GM12878 (cell line): Measurements from ENCODE around the gene SLC41A1. TPM values are rescaled to one million over a fixed set of nuclear protein-coding genes. Genes with fewer than 3 reads are reported as not detected.

Source experiments
- ATAC-seq: fragments of 200-7000 bp; cut with Tn5 transposase; 3 replicates; pipeline ENCODE4 v1.9.1; 2020; ENCODE audit warnings: mild to moderate bottlenecking, moderate library complexity
- BruUV-seq: library from RNA; stranded (reverse); fragments of 400-500 nt; replicated peaks from 2 replicates; lab custom pipeline; 2021; lab: Mats Ljungman, UMichigan
- CTCF ChIA-PET: fragments of 300-600 bp; sonication (Branson Sonifier 250); formaldehyde crosslinking; extraction: SDS; loops from one replicate; lab custom pipeline; 2021; ENCODE audit warnings: inconsistent platforms; lab: Yijun Ruan, JAX
- POLR2A ChIA-PET: fragments of 350-600 bp; formaldehyde crosslinking; extraction: SDS; loops from one replicate; lab custom pipeline; 2021; ENCODE audit warnings: inconsistent platforms; lab: Charles Lee
- RAD21 ChIA-PET: fragments of 300-600 bp; sonication (Branson Sonifier 250); formaldehyde crosslinking; loops from one replicate; lab custom pipeline; 2023; ENCODE audit warnings: antibody characterized with exemption; ENCODE audit not compliant: unreplicated experiment; lab: Charles Lee
- SMC1A ChIA-PET: fragments of 300-600 bp; sonication (Branson Sonifier 250); formaldehyde crosslinking; loops from one replicate; lab custom pipeline; 2023; ENCODE audit not compliant: unreplicated experiment, uncharacterized antibody; lab: Charles Lee
- DNase-seq: peaks from one replicate; pipeline ENCODE4 v3.0.0-alpha.2; 2011; ENCODE audit warnings: low read depth, low spot score
- FAIRE-seq: peaks from 3 replicates; lab custom pipeline; 2011; peaks lifted over from hg19 to GRCh38; lab: Jason Lieb, UNC
- H2AFZ ChIP-seq: 2 replicates; pipeline ENCODE4 v1.6.0; 2011; ENCODE audit warnings: low read depth, low read length, control low read depth; ENCODE audit not compliant: control insufficient read depth
- H3K27ac ChIP-seq: 2 replicates; pipeline ENCODE4 v1.5.1; 2011; ENCODE audit warnings: control low read depth; ENCODE audit not compliant: control insufficient read depth, insufficient read depth
- H3K27me3 ChIP-seq, 2 experiments: replicated peaks in 1 of 2; 2 replicates each; pipeline versions ENCODE4 v1.6.0 to v1.6.1; 2011; ENCODE audit warnings: low read length in 1 of 2; ENCODE audit not compliant: control insufficient read depth in 2 of 2, insufficient read depth in 2 of 2
- H3K36me3 ChIP-seq, 2 experiments: 2 replicates each; pipeline ENCODE4 v1.5.1; 2011; ENCODE audit warnings: low read length in 1 of 2; ENCODE audit not compliant: control insufficient read depth in 2 of 2, insufficient read depth in 2 of 2
- H3K4me1 ChIP-seq: 2 replicates; pipeline ENCODE4 v1.6.1; 2011; ENCODE audit warnings: mild to moderate bottlenecking, low read length, moderate library complexity, mixed read lengths; ENCODE audit not compliant: control insufficient read depth, insufficient read depth
- H3K4me2 ChIP-seq: 2 replicates; pipeline ENCODE4 v1.6.0; 2011; ENCODE audit warnings: control low read depth; ENCODE audit not compliant: control insufficient read depth, insufficient read depth
- H3K4me3 ChIP-seq: fragments of 200-600 bp; sonication (generic); 2 replicates; pipeline ENCODE4 v1.5.1; 2016
- H3K79me2 ChIP-seq: 2 replicates; pipeline ENCODE4 v1.6.0; 2011; ENCODE audit warnings: low read length; ENCODE audit not compliant: control insufficient read depth, insufficient read depth
- H3K9ac ChIP-seq: 2 replicates; pipeline ENCODE4 v1.8.0; 2011; ENCODE audit warnings: low read length, control low read depth, mixed read lengths; ENCODE audit not compliant: control insufficient read depth, insufficient read depth
- H3K9me3 ChIP-seq: replicated peaks from 3 replicates; pipeline ENCODE4 v1.5.1; 2011; ENCODE audit warnings: mild to moderate bottlenecking, low read length; ENCODE audit not compliant: control insufficient read depth, insufficient read depth
- H4K20me1 ChIP-seq: 2 replicates; pipeline ENCODE4 v1.6.0; 2011; ENCODE audit not compliant: control insufficient read depth, insufficient read depth
- ATF2 ChIP-seq: IDR thresholded peaks from 2 replicates; pipeline ENCODE4 v1.6.1; 2012; ENCODE audit warnings: low read length, inconsistent platforms
- BMI1 ChIP-seq: fragments of 450-650 bp; IDR thresholded peaks from 2 replicates; pipeline ENCODE4 v1.6.1; 2016; ENCODE audit warnings: mild to moderate bottlenecking, moderate library complexity, borderline replicate concordance
- FOXK2 ChIP-seq: fragments of 450-650 bp; IDR thresholded peaks from 2 replicates; pipeline ENCODE4 v1.6.1; 2017; ENCODE audit warnings: mild to moderate bottlenecking, moderate library complexity
- NFIC ChIP-seq: IDR thresholded peaks from 2 replicates; pipeline ENCODE4 v1.6.1; 2012; ENCODE audit warnings: low read depth, mild to moderate bottlenecking, inconsistent platforms, low read length, moderate library complexity
- NRF1 ChIP-seq: conservative IDR thresholded peaks from 2 replicates; pipeline ENCODE4 v1.6.1; 2011; ENCODE audit warnings: mild to moderate bottlenecking, low read depth, low read length, improper control_type of control experiment
- PBX3 ChIP-seq: IDR thresholded peaks from 2 replicates; pipeline ENCODE4 v1.6.1; 2011; ENCODE audit warnings: mild to moderate bottlenecking, low read depth, low read length, moderate library complexity; ENCODE audit not compliant: insufficient replicate concordance
- POU2F2 ChIP-seq: IDR thresholded peaks from 3 replicates; pipeline ENCODE4 v1.6.1; 2011; ENCODE audit warnings: low read depth, mild to moderate bottlenecking, low read length, borderline replicate concordance
- RB1 ChIP-seq: fragments of 450-650 bp; formaldehyde crosslinking; IDR thresholded peaks from 2 replicates; pipeline ENCODE4 v1.6.1; 2017; ENCODE audit warnings: mild to moderate bottlenecking, borderline replicate concordance
- SIN3A ChIP-seq: IDR thresholded peaks from 2 replicates; pipeline ENCODE4 v1.6.1; 2012; ENCODE audit warnings: low read depth, low read length, improper control_type of control experiment
- USF2 ChIP-seq: IDR thresholded peaks from 2 replicates; pipeline ENCODE4 v1.6.1; 2011; ENCODE audit warnings: low read depth, low read length, improper control_type of control experiment, borderline replicate concordance
- ZNF217 ChIP-seq: fragments of 450-650 bp; IDR thresholded peaks from 2 replicates; pipeline ENCODE4 v1.6.1; 2017; ENCODE audit warnings: antibody characterized with exemption, mild to moderate bottlenecking
- ZNF24 ChIP-seq: fragments of 450-650 bp; IDR thresholded peaks from 2 replicates; pipeline ENCODE4 v1.6.1; 2017; ENCODE audit warnings: antibody characterized with exemption, mild to moderate bottlenecking
- WGBS: methylation state at CpG from one replicate; pipeline ENCODE4 v1.1.6; 2016; ENCODE audit warnings: low lambda C conversion rate; ENCODE audit not compliant: insufficient replicate concordance, insufficient coverage; ENCODE audit errors: missing lambda C conversion rate; 5-methylcytosine and 5-hydroxymethylcytosine counted together
- in situ Hi-C: fragments of 300-500 bp; cut with MboI; formaldehyde crosslinking; loops from 9 replicates; pipeline ENCODE4 v1.14.3; 2018; ENCODE audit warnings: mixed read lengths
- intact Hi-C: fragments of 100-400 bp; cut with micrococcal nuclease; formaldehyde crosslinking; loops from one replicate; pipeline ENCODE4 v1.14.2; 2022; ENCODE audit not compliant: unreplicated experiment
- polyA plus RNA-seq, 11 experiments: library from polyadenylated mRNA; depleted of rRNA in 4 of 11; unstranded in 6 of 11; stranded (reverse) in 5 of 11; fragments of >200 nt; fragmentation: Nextera tagmentation in 4 of 11; fragmentation: Illumina TruSeq in 1 of 11; extraction: Ambion mirVana in 4 of 11; extraction: Trizol in 1 of 11; gene quantifications; 1 replicate in 1 of 11; 2 replicates in 10 of 11; pipeline versions ENCODE4 v1.2.1 to v1.2.3, GENCODE V29; 2011 to 2016; ENCODE audit warnings: inconsistent platforms in 2 of 11, missing spikeins in 2 of 11, low read depth in 1 of 11
- total RNA-seq, 4 experiments: library from RNA; depleted of rRNA in 3 of 4; stranded (reverse); fragments of >200 nt in 3 of 4; fragmentation: Illumina TruSeq in 1 of 4; extraction: Trizol in 1 of 4; gene quantifications; 2 replicates each; pipeline versions ENCODE4 v1.2.1 to v1.2.3, GENCODE V29; 2013 to 2021
- TF ChIP-seq, protein P1 (sequence below): fragments of 450-650 bp; IDR thresholded peaks from 2 replicates; pipeline ENCODE4 v1.6.1; 2018; ENCODE audit warnings: mild to moderate bottlenecking, low read depth, moderate library complexity; ENCODE audit not compliant: partially characterized antibody

The SLC41A1 gene
- total and polyA plus RNA-seq, 10 of the 15 experiments (the other 5 are each of a cell fraction or from before 2014, with no cell fraction given) = 0.13 to 11.3 (median 0.42) TPM

DNA sequence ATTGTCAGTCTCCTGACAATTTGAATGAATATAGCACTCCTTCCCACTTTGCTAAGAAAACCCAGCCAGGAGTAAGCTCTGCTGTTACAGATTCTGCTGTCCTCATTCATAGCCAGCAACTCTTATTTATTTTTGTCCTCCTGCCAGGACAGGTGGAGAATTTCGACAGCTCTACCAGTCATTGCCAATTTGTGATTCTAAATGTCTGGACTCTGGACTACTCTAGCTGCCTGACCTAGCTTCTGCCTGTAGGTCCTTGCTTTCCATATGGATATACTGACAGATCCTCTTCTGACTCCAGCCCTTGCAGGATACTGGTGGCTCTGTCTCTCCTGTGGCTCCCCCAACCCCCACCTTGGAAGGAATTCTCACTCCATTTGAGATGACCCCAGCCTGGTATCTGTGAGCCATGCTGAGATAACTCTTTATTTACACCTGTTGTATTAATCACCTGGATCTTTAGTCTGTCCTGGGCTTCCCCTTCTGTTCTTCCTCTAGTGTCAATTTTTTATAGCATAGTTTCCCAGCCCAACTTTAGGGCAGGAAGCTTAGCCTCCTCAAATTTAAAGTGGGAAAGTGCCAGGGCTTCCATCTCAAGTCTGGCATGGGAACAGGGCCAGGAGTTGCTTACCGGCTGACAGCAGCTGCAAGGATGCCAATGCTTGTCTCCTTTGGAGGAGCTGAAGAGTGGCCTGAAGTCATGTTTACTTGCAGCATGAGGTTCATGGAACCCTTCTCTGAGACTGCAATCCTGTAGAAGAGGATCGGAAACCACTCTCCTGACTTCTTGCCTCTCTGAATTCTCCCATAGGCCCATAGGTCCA, 30.2 kb upstream of the SLC41A1 start (continued):
- TF ChIP-seq, protein P1, sequence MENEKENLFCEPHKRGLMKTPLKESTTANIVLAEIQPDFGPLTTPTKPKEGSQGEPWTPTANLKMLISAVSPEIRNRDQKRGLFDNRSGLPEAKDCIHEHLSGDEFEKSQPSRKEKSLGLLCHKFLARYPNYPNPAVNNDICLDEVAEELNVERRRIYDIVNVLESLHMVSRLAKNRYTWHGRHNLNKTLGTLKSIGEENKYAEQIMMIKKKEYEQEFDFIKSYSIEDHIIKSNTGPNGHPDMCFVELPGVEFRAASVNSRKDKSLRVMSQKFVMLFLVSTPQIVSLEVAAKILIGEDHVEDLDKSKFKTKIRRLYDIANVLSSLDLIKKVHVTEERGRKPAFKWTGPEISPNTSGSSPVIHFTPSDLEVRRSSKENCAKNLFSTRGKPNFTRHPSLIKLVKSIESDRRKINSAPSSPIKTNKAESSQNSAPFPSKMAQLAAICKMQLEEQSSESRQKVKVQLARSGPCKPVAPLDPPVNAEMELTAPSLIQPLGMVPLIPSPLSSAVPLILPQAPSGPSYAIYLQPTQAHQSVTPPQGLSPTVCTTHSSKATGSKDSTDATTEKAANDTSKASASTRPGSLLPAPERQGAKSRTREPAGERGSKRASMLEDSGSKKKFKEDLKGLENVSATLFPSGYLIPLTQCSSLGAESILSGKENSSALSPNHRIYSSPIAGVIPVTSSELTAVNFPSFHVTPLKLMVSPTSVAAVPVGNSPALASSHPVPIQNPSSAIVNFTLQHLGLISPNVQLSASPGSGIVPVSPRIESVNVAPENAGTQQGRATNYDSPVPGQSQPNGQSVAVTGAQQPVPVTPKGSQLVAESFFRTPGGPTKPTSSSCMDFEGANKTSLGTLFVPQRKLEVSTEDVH = no peak
- TF ChIP-seq NFIC = no peak
- TF ChIP-seq ZNF24 = no peak
- TF ChIP-seq BMI1 = no peak
- TF ChIP-seq FOXK2 = no peak
- no peak for TF ChIP-seq NRF1
- no peak for TF ChIP-seq ZNF217

DNA sequence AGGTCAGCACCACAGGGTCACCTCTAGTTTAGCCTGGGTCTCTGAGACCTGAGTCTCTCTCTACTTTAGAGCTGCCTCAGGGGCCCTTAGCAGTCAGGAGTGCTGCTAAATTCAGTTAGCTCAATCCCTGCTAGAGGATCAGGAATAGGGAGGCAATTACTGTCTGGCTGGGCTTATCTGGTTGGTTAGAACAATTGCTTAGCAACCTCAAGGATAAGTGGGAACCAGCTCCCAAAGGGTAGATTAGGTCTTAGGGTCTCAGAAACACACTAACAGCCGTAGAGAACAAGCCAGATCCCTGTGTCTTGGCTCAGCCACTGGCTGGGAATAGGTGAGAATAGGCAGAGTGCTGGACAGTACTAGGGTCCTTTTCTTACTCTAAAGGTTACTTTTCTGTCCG, 29.2 kb upstream of the SLC41A1 start:
- RAD21 ChIA-PET = no interaction called here
- Histone ChIP-seq H2AFZ (no peak overlapping the region), H3K27ac (no peak overlapping the region), H3K4me2 (no peak overlapping the region), H3K27me3 (no peaks in the 10 kb centered on the region; a peak in 1 of 4 replicates), H3K79me2 (no peaks in the 10 kb centered on the region), H3K4me1 (no peaks in the 10 kb centered on the region), H3K4me3 (no peak overlapping the region), H3K9ac (no peak overlapping the region), H4K20me1 (no peaks in the 10 kb centered on the region), H3K36me3 (no peaks in the 10 kb centered on the region), H3K9me3 (no peaks in the 10 kb centered on the region)
- intact Hi-C loops = no loop called here
- SMC1A ChIA-PET = no interaction called here
- POLR2A ChIA-PET = no interaction called here
- CTCF ChIA-PET = no interaction called here
- no TSS peak for BruUV-seq
- DNase-seq (no peak), ATAC-seq (no peak), FAIRE-seq (no peak)
- in situ Hi-C loops = no loop called here
- 47% methylated on average over 2 of the region's 2 CpGs for WGBS
- no peak for TF ChIP-seq SIN3A
- no peak for TF ChIP-seq PBX3
- no peak for TF ChIP-seq ATF2
- TF ChIP-seq USF2 = no peak
- TF ChIP-seq POU2F2 = no peak
- no peak for TF ChIP-seq RB1
